GM21360 (cell line): ENCODE data around the gene GPR153.
"Not testable (repeated sequence)": the region's sequence is repeated elsewhere in the genome, so short reads cannot be mapped to it uniquely, and the experiment has no call there.

ENCODE experiments used
- ATAC-seq: cut with Tn5 transposase; IDR thresholded peaks from one replicate; pipeline ENCODE4 v1.9.1; 2021; ENCODE audit warnings: mild to moderate bottlenecking, moderate library complexity; ENCODE audit not compliant: unreplicated experiment

The GPR153 gene

GRCh38 chr1:6260961-6261614, at the start of gene GPR153:
Gene GPR153 (minus strand): TSS chr1:6261098. CDS start chr1:6254905, 6,193 bp downstream.
- peak; percentile 42 for ATAC-seq

GRCh38 chr1:6310116-6310848, 49.4 kb upstream of the GPR153 start:
- ATAC-seq = no peak

- no peak for ATAC-seq
Measured at GRCh38 chr1:6309564-6309963, 48.7 kb upstream of the GPR153 start.

GRCh38 chr1:6308449-6308848, 47.6 kb upstream of the GPR153 start:
- no peak for ATAC-seq

GRCh38 chr1:6307682-6308081, 46.8 kb upstream of the GPR153 start:
- not testable (repeated sequence) for ATAC-seq

- no peak for ATAC-seq
Measured at GRCh38 chr1:6307099-6307498, 46.2 kb upstream of the GPR153 start.

GRCh38 chr1:6303397-6304012, 42.6 kb upstream of the GPR153 start:
- no peak for ATAC-seq

GRCh38 chr1:6302568-6302967, 41.7 kb upstream of the GPR153 start:
- no peak for ATAC-seq

- ATAC-seq = no peak
Measured at GRCh38 chr1:6301526-6301925, 40.6 kb upstream of the GPR153 start.

GRCh38 chr1:6300342-6301048, 39.6 kb upstream of the GPR153 start:
- no peak for ATAC-seq

GRCh38 chr1:6299557-6300165, 38.8 kb upstream of the GPR153 start:
- ATAC-seq = no peak

GRCh38 chr1:6298940-6299465, 38.1 kb upstream of the GPR153 start:
- no peak for ATAC-seq

GRCh38 chr1:6298530-6298929, 37.6 kb upstream of the GPR153 start:
- no peak for ATAC-seq

- ATAC-seq = no peak
Measured at GRCh38 chr1:6295910-6296309, 35.0 kb upstream of the GPR153 start.

GRCh38 chr1:6294890-6295556, 34.1 kb upstream of the GPR153 start:
- no peak for ATAC-seq

- no peak for ATAC-seq
Measured at GRCh38 chr1:6294080-6294889, 33.4 kb upstream of the GPR153 start.

GRCh38 chr1:6292102-6292501, 31.2 kb upstream of the GPR153 start:
- no peak for ATAC-seq

GRCh38 chr1:6288665-6289064, 27.8 kb upstream of the GPR153 start:
- no peak for ATAC-seq

GRCh38 chr1:6288026-6288425, 27.1 kb upstream of the GPR153 start:
- ATAC-seq = no peak
